T-cell (primary cell): ENCODE data around the gene VPS37C. TPM values are rescaled to one million over a fixed set of nuclear protein-coding genes. Genes with fewer than 3 reads are reported as not detected.
A peak's percentile ranks its signal among the peaks of the same experiment; 100 is the strongest.

ENCODE experiments used
- ATAC-seq, 4 experiments: fragments of 200-7000 bp in 3 of 4; fragments of 150-1000 bp in 1 of 4; cut with Tn5 transposase; replicated peaks in 1 of 4; 1 replicate in 3 of 4; 2 replicates in 1 of 4; pipeline ENCODE4 v1.10.0; 2021; ENCODE audit warnings: moderate library complexity in 3 of 4, mild to moderate bottlenecking in 2 of 4, moderate number of reproducible peaks in 1 of 4
- CTCF ChIA-PET, 2 donors: fragments of 300-600 bp; sonication (Branson Sonifier 250); formaldehyde crosslinking; loops; one replicate each; lab custom pipeline; 2022; ENCODE audit warnings: antibody characterized with exemption in 2 of 2; lab: Charles Lee
- POLR2A ChIA-PET, 2 donors: fragments of 300-600 bp; sonication (Branson Sonifier 250); formaldehyde crosslinking; loops; one replicate each; lab custom pipeline; 2022; ENCODE audit warnings: antibody characterized with exemption in 2 of 2; lab: Charles Lee
- DNase-seq, 35 experiments: peaks; one replicate each; pipeline versions ENCODE4 v3.0.0 to v3.0.0-alpha.2; 2013 to 2023
- H3K27ac ChIP-seq: one replicate; pipeline ENCODE4 v1.5.1; 2013; ENCODE audit warnings: low read length
- H3K27me3 ChIP-seq, 2 experiments: replicated peaks in 1 of 2; 1 replicate in 1 of 2; 2 replicates in 1 of 2; pipeline versions ENCODE4 v1.6.1 to v1.7.0; 2013; ENCODE audit warnings: low read length in 1 of 2, mixed read lengths in 1 of 2; ENCODE audit not compliant: control insufficient read depth in 2 of 2, insufficient read depth in 2 of 2; ENCODE audit errors: extremely low read depth in 1 of 2
- H3K36me3 ChIP-seq, 2 donors: 1 replicate in 1 of 2; 2 replicates in 1 of 2; pipeline versions ENCODE4 v1.6.1 to v1.7.0; 2013; ENCODE audit warnings: low read length in 1 of 2; ENCODE audit not compliant: control insufficient read depth in 2 of 2, insufficient read depth in 1 of 2; ENCODE audit errors: extremely low read depth in 1 of 2
- H3K4me1 ChIP-seq, 2 experiments: 1 replicate in 1 of 2; 2 replicates in 1 of 2; pipeline versions ENCODE4 v1.6.1 to v1.7.0; 2013; ENCODE audit warnings: low read length in 2 of 2, mixed read lengths in 1 of 2; ENCODE audit not compliant: insufficient read depth in 2 of 2, control insufficient read depth in 1 of 2; ENCODE audit errors: extremely low read depth in 1 of 2
- H3K4me3 ChIP-seq, 2 donors: 1 replicate in 1 of 2; 2 replicates in 1 of 2; pipeline versions ENCODE4 v1.5.1 to v1.7.0; 2013; ENCODE audit warnings: mild to moderate bottlenecking in 2 of 2, low read length in 1 of 2, moderate library complexity in 1 of 2; ENCODE audit not compliant: control insufficient read depth in 1 of 2; ENCODE audit errors: extremely low read depth in 1 of 2
- H3K9me3 ChIP-seq: 2 replicates; pipeline ENCODE4 v1.7.0; 2013
- H3K27ac Mint-ChIP-seq, 2 donors: one replicate each; pipeline ENCODE4 v1.8.0; 2020 to 2021; ENCODE audit warnings: mild to moderate bottlenecking in 2 of 2, mixed read lengths in 2 of 2
- H3K27me3 Mint-ChIP-seq, 2 donors: one replicate each; pipeline ENCODE4 v1.8.0; 2021 to 2022; ENCODE audit warnings: mixed read lengths in 2 of 2
- H3K36me3 Mint-ChIP-seq: one replicate; pipeline ENCODE4 v1.8.0; 2021; ENCODE audit warnings: mixed read lengths
- H3K4me1 Mint-ChIP-seq, 3 donors: one replicate each; pipeline ENCODE4 v1.8.0; 2020 to 2022; ENCODE audit warnings: mixed read lengths in 3 of 3, mild to moderate bottlenecking in 1 of 3
- H3K4me3 Mint-ChIP-seq, 3 donors: one replicate each; pipeline ENCODE4 v1.8.0; 2020 to 2022; ENCODE audit warnings: mild to moderate bottlenecking in 3 of 3, mixed read lengths in 3 of 3, moderate library complexity in 3 of 3
- H3K9me3 Mint-ChIP-seq, 3 donors: one replicate each; pipeline ENCODE4 v1.8.0; 2020 to 2022; ENCODE audit warnings: mixed read lengths in 3 of 3
- WGBS: methylation state at CpG from one replicate; pipeline ENCODE4 v1.1.5; 2013; ENCODE audit warnings: missing lambda C conversion rate; ENCODE audit not compliant: insufficient coverage; 5-methylcytosine and 5-hydroxymethylcytosine counted together
- total RNA-seq, 35 experiments: library from RNA in 6 of 35; stranded (reverse) in 6 of 35; fragments of 120-200 nt in 1 of 35; gene quantifications; one replicate each; pipeline versions ENCODE4 v1.2.1 to v1.2.4 and lab custom pipeline; 2013 to 2026

Gene VPS37C
- total RNA-seq, 5 donors from 2014 or later (not counting 1 experiment from before 2014, with no cell fraction given): 3.3 to 7.9 (median 7.3) TPM

DNA sequence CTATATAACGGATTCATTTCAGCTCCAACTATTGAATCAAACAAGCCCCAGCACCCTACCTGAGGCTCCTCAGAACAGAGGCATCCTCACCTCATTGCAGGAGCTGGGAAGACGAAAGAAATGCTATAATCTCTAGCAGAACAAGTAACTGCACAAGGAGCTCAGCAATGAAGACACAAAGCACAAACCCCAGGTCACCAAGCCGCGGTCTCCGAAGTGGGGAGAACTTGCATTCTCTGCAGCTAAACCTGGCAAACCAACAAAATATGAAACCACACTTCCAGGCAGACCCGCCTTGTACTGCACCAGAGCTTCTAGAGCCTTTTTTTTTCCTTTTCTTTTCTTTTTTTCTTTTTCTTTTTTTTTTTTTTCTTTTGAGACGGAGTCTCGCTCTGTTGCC lies 80.7 kb downstream of the VPS37C start:
- ChIA-PET CTCF (interaction anchor here (0.6 to 1.2 kb wide), 7 partner anchors 11 to 915 kb away, joined by 3 to 7 read pairs (median 4); no protein-coding TSS in a partner anchor), POLR2A (interaction anchor here (0.6 to 1.7 kb wide), 8 partner anchors 11 to 152 kb away, joined by 3 to 11 read pairs (median 7); no protein-coding TSS in a partner anchor)
- Histone ChIP-seq H3K4me1 (peaks cover 60 to 70% of the 10 kb centered on the region in 2 experiments), H3K27ac (peak overlapping the region; percentile 89), H3K36me3 (peaks cover 0 to 3% of the 10 kb centered on the region in 2 donors), H3K4me3 (peak overlapping the region; percentile 44 to 58), H3K27me3 (no peaks in the 10 kb centered on the region), H3K9me3 (no peaks in the 10 kb centered on the region)
- Mint-ChIP-seq H3K9me3 (peaks cover 0 to 4% (median 3%) of the 10 kb centered on the region in 3 donors), H3K4me3 (peak overlapping the region; percentile 68 to 86 (median 75)), H3K36me3 (peaks cover 3% of the 10 kb centered on the region), H3K27me3 (no peaks in the 10 kb centered on the region), H3K27ac (peak overlapping the region; percentile 99 to 100), H3K4me1 (peaks cover 82 to 86% (median 82%) of the 10 kb centered on the region in 3 donors)
- ATAC-seq (peak; percentile 24 to 42 (median 32)), DNase-seq (peak in 30 of 35 experiments; percentile 29 to 72 (median 46))
- 41% methylated on average over 5 of the region's 8 CpGs for WGBS

Other genes with a start within 250 kb of the VPS37C start
- gene TMEM109, start 247.3 kb downstream of the VPS37C start, total RNA-seq: 10 to 100 TPM; 55.6 to 82.1 (median 71.8) TPM
- 1 to 10 TPM in 2 of 5 donors, under 1 TPM in 1, not detected in 2; 0.23 to 1.6 (median 1.2) TPM for gene TMEM132A, start 237.0 kb downstream of the VPS37C start, total RNA-seq
- 10 to 100 TPM in 1 of 5 donors, 1 to 10 TPM in 4; 5.4 to 12.2 (median 6.7) TPM for gene SLC15A3, start 209.2 kb downstream of the VPS37C start, total RNA-seq
- 100 to 1,000 TPM; 413 to 594 (median 495) TPM for gene CD6, start 189.7 kb downstream of the VPS37C start, total RNA-seq
- gene CD5, start 58.9 kb downstream of the VPS37C start, total RNA-seq: 100 to 1,000 TPM; 227 to 387 (median 255) TPM
- gene PGA3, start 42.1 kb upstream of the VPS37C start, total RNA-seq: not detected
- not detected for gene PGA4, start 60.9 kb upstream of the VPS37C start, total RNA-seq
- gene PGA5, start 79.7 kb upstream of the VPS37C start, total RNA-seq: not detected
- gene VWCE, start 133.9 kb upstream of the VPS37C start, total RNA-seq: 1 to 10 TPM in 2 of 5 donors, under 1 TPM in 3; 0.48 to 1.3 (median 0.60) TPM
- gene DDB1, start 171.7 kb upstream of the VPS37C start, total RNA-seq: 100 to 1,000 TPM; 165 to 186 (median 176) TPM
- gene TKFC, start 171.8 kb upstream of the VPS37C start, total RNA-seq: 10 to 100 TPM; 30.9 to 53.9 (median 46.6) TPM
- gene CYB561A3, start 200.5 kb upstream of the VPS37C start, total RNA-seq: 10 to 100 TPM; 34.8 to 49.1 (median 47.3) TPM
- gene TMEM138, start 200.9 kb upstream of the VPS37C start, total RNA-seq: 10 to 100 TPM; 48.7 to 57.7 (median 56.6) TPM
- 10 to 100 TPM in 3 of 5 donors, 1 to 10 TPM in 2; 5.3 to 16.9 (median 12.5) TPM for gene TMEM216, start 231.2 kb upstream of the VPS37C start, total RNA-seq